GM12878 (cell line): ENCODE measurements around the gene PSMC4.

Experiments used
- EZH2 ChIP-seq: IDR thresholded peaks from 2 replicates; pipeline ENCODE4 v1.6.1; 2012; ENCODE audit warnings: low read depth, mild to moderate bottlenecking, control low read depth, inconsistent platforms, low read length, borderline replicate concordance; ENCODE audit not compliant: control insufficient read depth
- POLR2A ChIP-seq: IDR thresholded peaks from 2 replicates; pipeline ENCODE4 v1.6.1; 2011; ENCODE audit warnings: low read depth, mild to moderate bottlenecking, low read length
- ZBTB4 ChIP-seq: fragments of 450-650 bp; formaldehyde crosslinking; IDR thresholded peaks from 2 replicates; pipeline ENCODE4 v1.4.0; 2022; ENCODE audit warnings: mild to moderate bottlenecking, moderate library complexity
- ZBTB40 ChIP-seq: fragments of 450-650 bp; IDR thresholded peaks from 2 replicates; pipeline ENCODE4 v1.6.1; 2016; ENCODE audit warnings: mild to moderate bottlenecking, moderate library complexity, borderline replicate concordance
- TF ChIP-seq, protein P1 (sequence below), 3 experiments: IDR thresholded peaks in 2 of 3; conservative IDR thresholded peaks in 1 of 3; 2 replicates each; pipeline ENCODE4 v1.5.1; 2011; ENCODE audit warnings: low read depth in 3 of 3, low read length in 3 of 3, mild to moderate bottlenecking in 3 of 3, control low read depth in 2 of 3, moderate library complexity in 2 of 3, inconsistent platforms in 1 of 3, mixed read lengths in 1 of 3; ENCODE audit not compliant: control insufficient read depth in 2 of 3, insufficient read depth in 1 of 3; ENCODE audit errors: extremely low read depth in 1 of 3

GRCh38 chr19:39937787-39938186 is 33.2 kb upstream of the PSMC4 start:
- TF ChIP-seq, protein P1, sequence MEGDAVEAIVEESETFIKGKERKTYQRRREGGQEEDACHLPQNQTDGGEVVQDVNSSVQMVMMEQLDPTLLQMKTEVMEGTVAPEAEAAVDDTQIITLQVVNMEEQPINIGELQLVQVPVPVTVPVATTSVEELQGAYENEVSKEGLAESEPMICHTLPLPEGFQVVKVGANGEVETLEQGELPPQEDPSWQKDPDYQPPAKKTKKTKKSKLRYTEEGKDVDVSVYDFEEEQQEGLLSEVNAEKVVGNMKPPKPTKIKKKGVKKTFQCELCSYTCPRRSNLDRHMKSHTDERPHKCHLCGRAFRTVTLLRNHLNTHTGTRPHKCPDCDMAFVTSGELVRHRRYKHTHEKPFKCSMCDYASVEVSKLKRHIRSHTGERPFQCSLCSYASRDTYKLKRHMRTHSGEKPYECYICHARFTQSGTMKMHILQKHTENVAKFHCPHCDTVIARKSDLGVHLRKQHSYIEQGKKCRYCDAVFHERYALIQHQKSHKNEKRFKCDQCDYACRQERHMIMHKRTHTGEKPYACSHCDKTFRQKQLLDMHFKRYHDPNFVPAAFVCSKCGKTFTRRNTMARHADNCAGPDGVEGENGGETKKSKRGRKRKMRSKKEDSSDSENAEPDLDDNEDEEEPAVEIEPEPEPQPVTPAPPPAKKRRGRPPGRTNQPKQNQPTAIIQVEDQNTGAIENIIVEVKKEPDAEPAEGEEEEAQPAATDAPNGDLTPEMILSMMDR (IDR thresholded peaks at IDR 0.05 in 2 of 3, conservative IDR thresholded peaks at IDR 0.05 in 1 of 3; ENCODE audit: control insufficient read depth in 2 of 3, extremely low read depth in 1 of 3, insufficient read depth in 1 of 3, low read depth in 3 of 3, low read length in 3 of 3) = no peak
- TF ChIP-seq ZBTB40 (no peak), POLR2A (no peak), ZBTB4 (CRISPR knock-in tag) (no peak), EZH2 (no peak)
